Measurements from ENCODE around the gene SVOPL. TPM values are rescaled to one million over a fixed set of nuclear protein-coding genes. Genes with fewer than 3 reads are reported as not detected.

SVOPL gene
- total and polyA plus RNA-seq, 9 of the 15 experiments (the other 6 are each of a cell fraction or from before 2014, with no cell fraction given) = 0.13 to 0.42 (median 0.20) TPM; not detected in 6

DNA sequence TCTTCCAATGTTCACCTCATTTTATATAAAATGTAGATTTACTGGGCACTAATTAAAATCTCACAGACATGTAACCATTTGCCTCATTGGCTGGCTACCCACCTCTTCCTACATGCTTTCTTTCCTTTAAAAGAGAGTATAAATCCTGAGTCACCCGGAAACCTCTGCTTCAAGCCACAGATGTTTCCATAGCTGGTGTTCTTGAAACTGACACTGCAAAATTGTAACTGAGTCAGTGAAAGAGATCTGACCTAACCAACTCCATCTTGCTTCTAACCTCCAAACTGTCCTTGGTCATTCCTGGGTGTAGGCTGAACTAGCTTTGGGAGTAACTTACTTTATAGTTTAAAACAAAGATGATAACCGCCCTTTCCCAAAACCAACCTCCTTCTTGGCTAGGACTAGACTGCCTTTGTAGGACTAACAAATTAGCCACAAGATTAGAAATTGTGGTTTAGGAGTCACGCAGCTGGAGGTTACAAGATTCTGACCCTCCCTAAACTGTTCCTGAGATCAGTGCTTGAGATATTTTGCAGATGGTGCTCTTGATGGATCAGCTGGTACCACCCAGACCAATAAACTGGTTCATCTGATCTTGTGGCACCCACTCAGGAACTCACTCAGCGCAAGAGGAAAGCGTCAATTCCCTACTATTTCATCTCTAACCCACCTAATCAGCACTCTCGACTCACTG is 33.5 kb downstream of the SVOPL start (continued):
- no peak for TF ChIP-seq HCFC1 (IDR thresholded peaks at IDR 0.05; ENCODE audit: low read depth, low read length)
- TF ChIP-seq ZFX (CRISPR knock-in tag; IDR thresholded peaks at IDR 0.05) = no peak
- TF ChIP-seq, protein P1, sequence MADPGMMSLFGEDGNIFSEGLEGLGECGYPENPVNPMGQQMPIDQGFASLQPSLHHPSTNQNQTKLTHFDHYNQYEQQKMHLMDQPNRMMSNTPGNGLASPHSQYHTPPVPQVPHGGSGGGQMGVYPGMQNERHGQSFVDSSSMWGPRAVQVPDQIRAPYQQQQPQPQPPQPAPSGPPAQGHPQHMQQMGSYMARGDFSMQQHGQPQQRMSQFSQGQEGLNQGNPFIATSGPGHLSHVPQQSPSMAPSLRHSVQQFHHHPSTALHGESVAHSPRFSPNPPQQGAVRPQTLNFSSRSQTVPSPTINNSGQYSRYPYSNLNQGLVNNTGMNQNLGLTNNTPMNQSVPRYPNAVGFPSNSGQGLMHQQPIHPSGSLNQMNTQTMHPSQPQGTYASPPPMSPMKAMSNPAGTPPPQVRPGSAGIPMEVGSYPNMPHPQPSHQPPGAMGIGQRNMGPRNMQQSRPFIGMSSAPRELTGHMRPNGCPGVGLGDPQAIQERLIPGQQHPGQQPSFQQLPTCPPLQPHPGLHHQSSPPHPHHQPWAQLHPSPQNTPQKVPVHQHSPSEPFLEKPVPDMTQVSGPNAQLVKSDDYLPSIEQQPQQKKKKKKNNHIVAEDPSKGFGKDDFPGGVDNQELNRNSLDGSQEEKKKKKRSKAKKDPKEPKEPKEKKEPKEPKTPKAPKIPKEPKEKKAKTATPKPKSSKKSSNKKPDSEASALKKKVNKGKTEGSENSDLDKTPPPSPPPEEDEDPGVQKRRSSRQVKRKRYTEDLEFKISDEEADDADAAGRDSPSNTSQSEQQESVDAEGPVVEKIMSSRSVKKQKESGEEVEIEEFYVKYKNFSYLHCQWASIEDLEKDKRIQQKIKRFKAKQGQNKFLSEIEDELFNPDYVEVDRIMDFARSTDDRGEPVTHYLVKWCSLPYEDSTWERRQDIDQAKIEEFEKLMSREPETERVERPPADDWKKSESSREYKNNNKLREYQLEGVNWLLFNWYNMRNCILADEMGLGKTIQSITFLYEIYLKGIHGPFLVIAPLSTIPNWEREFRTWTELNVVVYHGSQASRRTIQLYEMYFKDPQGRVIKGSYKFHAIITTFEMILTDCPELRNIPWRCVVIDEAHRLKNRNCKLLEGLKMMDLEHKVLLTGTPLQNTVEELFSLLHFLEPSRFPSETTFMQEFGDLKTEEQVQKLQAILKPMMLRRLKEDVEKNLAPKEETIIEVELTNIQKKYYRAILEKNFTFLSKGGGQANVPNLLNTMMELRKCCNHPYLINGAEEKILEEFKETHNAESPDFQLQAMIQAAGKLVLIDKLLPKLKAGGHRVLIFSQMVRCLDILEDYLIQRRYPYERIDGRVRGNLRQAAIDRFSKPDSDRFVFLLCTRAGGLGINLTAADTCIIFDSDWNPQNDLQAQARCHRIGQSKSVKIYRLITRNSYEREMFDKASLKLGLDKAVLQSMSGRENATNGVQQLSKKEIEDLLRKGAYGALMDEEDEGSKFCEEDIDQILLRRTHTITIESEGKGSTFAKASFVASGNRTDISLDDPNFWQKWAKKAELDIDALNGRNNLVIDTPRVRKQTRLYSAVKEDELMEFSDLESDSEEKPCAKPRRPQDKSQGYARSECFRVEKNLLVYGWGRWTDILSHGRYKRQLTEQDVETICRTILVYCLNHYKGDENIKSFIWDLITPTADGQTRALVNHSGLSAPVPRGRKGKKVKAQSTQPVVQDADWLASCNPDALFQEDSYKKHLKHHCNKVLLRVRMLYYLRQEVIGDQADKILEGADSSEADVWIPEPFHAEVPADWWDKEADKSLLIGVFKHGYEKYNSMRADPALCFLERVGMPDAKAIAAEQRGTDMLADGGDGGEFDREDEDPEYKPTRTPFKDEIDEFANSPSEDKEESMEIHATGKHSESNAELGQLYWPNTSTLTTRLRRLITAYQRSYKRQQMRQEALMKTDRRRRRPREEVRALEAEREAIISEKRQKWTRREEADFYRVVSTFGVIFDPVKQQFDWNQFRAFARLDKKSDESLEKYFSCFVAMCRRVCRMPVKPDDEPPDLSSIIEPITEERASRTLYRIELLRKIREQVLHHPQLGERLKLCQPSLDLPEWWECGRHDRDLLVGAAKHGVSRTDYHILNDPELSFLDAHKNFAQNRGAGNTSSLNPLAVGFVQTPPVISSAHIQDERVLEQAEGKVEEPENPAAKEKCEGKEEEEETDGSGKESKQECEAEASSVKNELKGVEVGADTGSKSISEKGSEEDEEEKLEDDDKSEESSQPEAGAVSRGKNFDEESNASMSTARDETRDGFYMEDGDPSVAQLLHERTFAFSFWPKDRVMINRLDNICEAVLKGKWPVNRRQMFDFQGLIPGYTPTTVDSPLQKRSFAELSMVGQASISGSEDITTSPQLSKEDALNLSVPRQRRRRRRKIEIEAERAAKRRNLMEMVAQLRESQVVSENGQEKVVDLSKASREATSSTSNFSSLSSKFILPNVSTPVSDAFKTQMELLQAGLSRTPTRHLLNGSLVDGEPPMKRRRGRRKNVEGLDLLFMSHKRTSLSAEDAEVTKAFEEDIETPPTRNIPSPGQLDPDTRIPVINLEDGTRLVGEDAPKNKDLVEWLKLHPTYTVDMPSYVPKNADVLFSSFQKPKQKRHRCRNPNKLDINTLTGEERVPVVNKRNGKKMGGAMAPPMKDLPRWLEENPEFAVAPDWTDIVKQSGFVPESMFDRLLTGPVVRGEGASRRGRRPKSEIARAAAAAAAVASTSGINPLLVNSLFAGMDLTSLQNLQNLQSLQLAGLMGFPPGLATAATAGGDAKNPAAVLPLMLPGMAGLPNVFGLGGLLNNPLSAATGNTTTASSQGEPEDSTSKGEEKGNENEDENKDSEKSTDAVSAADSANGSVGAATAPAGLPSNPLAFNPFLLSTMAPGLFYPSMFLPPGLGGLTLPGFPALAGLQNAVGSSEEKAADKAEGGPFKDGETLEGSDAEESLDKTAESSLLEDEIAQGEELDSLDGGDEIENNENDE (IDR thresholded peaks at IDR 0.05; ENCODE audit: low read depth, low read length) = no peak
- no peak for TF ChIP-seq L3MBTL2 (IDR thresholded peaks at IDR 0.05)
- no peak for TF ChIP-seq CBFB (CRISPR knock-in tag; IDR thresholded peaks at IDR 0.05)
- TF ChIP-seq, protein P2, sequence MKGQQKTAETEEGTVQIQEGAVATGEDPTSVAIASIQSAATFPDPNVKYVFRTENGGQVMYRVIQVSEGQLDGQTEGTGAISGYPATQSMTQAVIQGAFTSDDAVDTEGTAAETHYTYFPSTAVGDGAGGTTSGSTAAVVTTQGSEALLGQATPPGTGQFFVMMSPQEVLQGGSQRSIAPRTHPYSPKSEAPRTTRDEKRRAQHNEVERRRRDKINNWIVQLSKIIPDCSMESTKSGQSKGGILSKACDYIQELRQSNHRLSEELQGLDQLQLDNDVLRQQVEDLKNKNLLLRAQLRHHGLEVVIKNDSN (CRISPR knock-in tag; IDR thresholded peaks at IDR 0.05) = no peak
- TF ChIP-seq, protein P3, sequence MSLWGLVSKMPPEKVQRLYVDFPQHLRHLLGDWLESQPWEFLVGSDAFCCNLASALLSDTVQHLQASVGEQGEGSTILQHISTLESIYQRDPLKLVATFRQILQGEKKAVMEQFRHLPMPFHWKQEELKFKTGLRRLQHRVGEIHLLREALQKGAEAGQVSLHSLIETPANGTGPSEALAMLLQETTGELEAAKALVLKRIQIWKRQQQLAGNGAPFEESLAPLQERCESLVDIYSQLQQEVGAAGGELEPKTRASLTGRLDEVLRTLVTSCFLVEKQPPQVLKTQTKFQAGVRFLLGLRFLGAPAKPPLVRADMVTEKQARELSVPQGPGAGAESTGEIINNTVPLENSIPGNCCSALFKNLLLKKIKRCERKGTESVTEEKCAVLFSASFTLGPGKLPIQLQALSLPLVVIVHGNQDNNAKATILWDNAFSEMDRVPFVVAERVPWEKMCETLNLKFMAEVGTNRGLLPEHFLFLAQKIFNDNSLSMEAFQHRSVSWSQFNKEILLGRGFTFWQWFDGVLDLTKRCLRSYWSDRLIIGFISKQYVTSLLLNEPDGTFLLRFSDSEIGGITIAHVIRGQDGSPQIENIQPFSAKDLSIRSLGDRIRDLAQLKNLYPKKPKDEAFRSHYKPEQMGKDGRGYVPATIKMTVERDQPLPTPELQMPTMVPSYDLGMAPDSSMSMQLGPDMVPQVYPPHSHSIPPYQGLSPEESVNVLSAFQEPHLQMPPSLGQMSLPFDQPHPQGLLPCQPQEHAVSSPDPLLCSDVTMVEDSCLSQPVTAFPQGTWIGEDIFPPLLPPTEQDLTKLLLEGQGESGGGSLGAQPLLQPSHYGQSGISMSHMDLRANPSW (CRISPR knock-in tag; IDR thresholded peaks at IDR 0.05) = no peak
- no peak for TF ChIP-seq MCM5 (IDR thresholded peaks at IDR 0.05; ENCODE audit: low read depth)
- TF ChIP-seq IRF2 (CRISPR knock-in tag; IDR thresholded peaks at IDR 0.05) = no peak
- no peak for TF ChIP-seq TEAD2 (tag; IDR thresholded peaks at IDR 0.05)

Data from K562 (cell line).